ENCODE measurements around the gene PROCA1.

The PROCA1 gene

GRCh38 chr17:28747051-28747691 is 35.5 kb upstream of the PROCA1 start:
- H3K9me3 Mint-ChIP-seq, result no peaks in the 10 kb centered on the region
- peaks cover 27% of the 10 kb centered on the region for H3K4me1 Mint-ChIP-seq
- no peak overlapping the region for H3K4me3 Mint-ChIP-seq
- peak overlapping the region; percentile 99 for H3K27ac Mint-ChIP-seq
- no peaks in the 10 kb centered on the region for H3K27me3 Mint-ChIP-seq
- ATAC-seq (ENCODE audit: low read depth), result no peak
- no peak for DNase-seq (ENCODE audit: low spot score in 2 of 2)
- peaks cover 7% of the 10 kb centered on the region for H3K36me3 Mint-ChIP-seq

- no peak for ATAC-seq (ENCODE audit: low read depth)
- DNase-seq (ENCODE audit: low spot score in 2 of 2), result no peak
- Mint-ChIP-seq H3K27ac (peak overlapping the region; percentile 99), H3K9me3 (no peaks in the 10 kb centered on the region), H3K4me1 (peaks cover 32% of the 10 kb centered on the region), H3K4me3 (peak overlapping the region; percentile 94), H3K36me3 (peaks cover 7% of the 10 kb centered on the region), H3K27me3 (no peaks in the 10 kb centered on the region)
Measured at GRCh38 chr17:28746611-28747050, 34.9 kb upstream of the PROCA1 start.

- Mint-ChIP-seq H3K27ac (peak overlapping the region; percentile 99), H3K9me3 (no peaks in the 10 kb centered on the region), H3K4me3 (peak overlapping the region; percentile 94), H3K27me3 (no peaks in the 10 kb centered on the region), H3K36me3 (peaks cover 9% of the 10 kb centered on the region), H3K4me1 (peaks cover 39% of the 10 kb centered on the region)
- ATAC-seq (ENCODE audit: low read depth) (no peak), DNase-seq (ENCODE audit: low spot score in 2 of 2) (no peak)
Measured at GRCh38 chr17:28745786-28746411, 34.2 kb upstream of the PROCA1 start.

- Mint-ChIP-seq H3K4me1 (peaks cover 46% of the 10 kb centered on the region), H3K27ac (peak overlapping the region; percentile 99), H3K36me3 (peaks cover 9% of the 10 kb centered on the region), H3K9me3 (no peaks in the 10 kb centered on the region), H3K27me3 (no peaks in the 10 kb centered on the region), H3K4me3 (peak overlapping the region; percentile 94)
- ATAC-seq (ENCODE audit: low read depth) (no peak), DNase-seq (ENCODE audit: low spot score in 2 of 2) (no peak)
Measured at GRCh38 chr17:28744972-28745785, 33.5 kb upstream of the PROCA1 start.

GRCh38 chr17:28744104-28744971 is 32.6 kb upstream of the PROCA1 start:
- peak overlapping the region; percentile 99 for H3K27ac Mint-ChIP-seq
- H3K4me3 Mint-ChIP-seq, result peak overlapping the region; percentile 94
- H3K27me3 Mint-ChIP-seq, result no peaks in the 10 kb centered on the region
- H3K4me1 Mint-ChIP-seq, result peaks cover 48% of the 10 kb centered on the region
- no peaks in the 10 kb centered on the region for H3K9me3 Mint-ChIP-seq
- H3K36me3 Mint-ChIP-seq, result peaks cover 9% of the 10 kb centered on the region
- peak; percentile 70 to 73 for DNase-seq (ENCODE audit: low spot score in 2 of 2)
- ATAC-seq (ENCODE audit: low read depth), result peak; percentile 47

GRCh38 chr17:28743243-28744103 is 31.8 kb upstream of the PROCA1 start, which contains the start of gene TRAF4:
Gene TRAF4 (plus strand): TSS chr17:28744011. CDS start chr17:28744113, 102 bp downstream.
- Mint-ChIP-seq H3K27me3 (no peaks in the 10 kb centered on the region), H3K9me3 (no peaks in the 10 kb centered on the region), H3K36me3 (peaks cover 9% of the 10 kb centered on the region), H3K27ac (peak within 1 kb of the TSS; percentile 99), H3K4me1 (peaks cover 51% of the 10 kb centered on the region), H3K4me3 (peak within 1 kb of the TSS; percentile 94)
- peak; percentile 79 for DNase-seq (ENCODE audit: low spot score in 2 of 2)
- peak; percentile 71 for ATAC-seq (ENCODE audit: low read depth)

- Mint-ChIP-seq H3K36me3 (peaks cover 4% of the 10 kb centered on the region), H3K27me3 (no peaks in the 10 kb centered on the region), H3K9me3 (no peaks in the 10 kb centered on the region), H3K27ac (peak overlapping the region; percentile 99), H3K4me3 (peak overlapping the region; percentile 68), H3K4me1 (peaks cover 55% of the 10 kb centered on the region)
- ATAC-seq (ENCODE audit: low read depth) (peak; percentile 8), DNase-seq (ENCODE audit: low spot score in 2 of 2) (peak in 1 of 2 donors; percentile 60)
Measured at GRCh38 chr17:28741358-28742349, 30.0 kb upstream of the PROCA1 start.

GRCh38 chr17:28740406-28741357 is 29.0 kb upstream of the PROCA1 start:
- H3K36me3 Mint-ChIP-seq, result peaks cover 5% of the 10 kb centered on the region
- H3K27ac Mint-ChIP-seq, result peak overlapping the region; percentile 99
- peak overlapping the region; percentile 68 for H3K4me3 Mint-ChIP-seq

GRCh38 chr17:28738680-28739384 is 27.1 kb upstream of the PROCA1 start:
- peak overlapping the region; percentile 99 for H3K27ac Mint-ChIP-seq

More at GRCh38 chr17:28740406-28741357, 29.0 kb upstream of the PROCA1 start:
- H3K4me1 Mint-ChIP-seq, result peaks cover 45% of the 10 kb centered on the region
- ATAC-seq (ENCODE audit: low read depth) (no peak), DNase-seq (ENCODE audit: low spot score in 2 of 2) (no peak)
- H3K27me3 Mint-ChIP-seq, result no peaks in the 10 kb centered on the region
- no peaks in the 10 kb centered on the region for H3K9me3 Mint-ChIP-seq

GRCh38 chr17:28737770-28738679 is 26.3 kb upstream of the PROCA1 start:
- peak overlapping the region; percentile 78 for H3K4me3 Mint-ChIP-seq
- H3K36me3 Mint-ChIP-seq, result peaks cover 6% of the 10 kb centered on the region
- no peaks in the 10 kb centered on the region for H3K27me3 Mint-ChIP-seq
- peak overlapping the region; percentile 99 for H3K27ac Mint-ChIP-seq
- peak; percentile 72 for ATAC-seq (ENCODE audit: low read depth)
- peak; percentile 81 to 86 for DNase-seq (ENCODE audit: low spot score in 2 of 2)
- H3K9me3 Mint-ChIP-seq, result no peaks in the 10 kb centered on the region
- H3K4me1 Mint-ChIP-seq, result peaks cover 53% of the 10 kb centered on the region

More at GRCh38 chr17:28738680-28739384, 27.1 kb upstream of the PROCA1 start:
- peaks cover 52% of the 10 kb centered on the region for H3K4me1 Mint-ChIP-seq
- peak overlapping the region; percentile 78 for H3K4me3 Mint-ChIP-seq
- H3K9me3 Mint-ChIP-seq, result no peaks in the 10 kb centered on the region
- DNase-seq (ENCODE audit: low spot score in 2 of 2) (peak; percentile 69 to 91), ATAC-seq (ENCODE audit: low read depth) (peak; percentile 69)
- peaks cover 4% of the 10 kb centered on the region for H3K36me3 Mint-ChIP-seq
- H3K27me3 Mint-ChIP-seq, result no peaks in the 10 kb centered on the region

All from memory B cell (primary cell).